ENCODE results near the gene CEP104. TPM values are rescaled to one million over a fixed set of nuclear protein-coding genes. Genes with fewer than 3 reads are reported as not detected.

The CEP104 gene
- total RNA-seq, 1 experiment from 2014 or later, result 44.1 TPM

DNA sequence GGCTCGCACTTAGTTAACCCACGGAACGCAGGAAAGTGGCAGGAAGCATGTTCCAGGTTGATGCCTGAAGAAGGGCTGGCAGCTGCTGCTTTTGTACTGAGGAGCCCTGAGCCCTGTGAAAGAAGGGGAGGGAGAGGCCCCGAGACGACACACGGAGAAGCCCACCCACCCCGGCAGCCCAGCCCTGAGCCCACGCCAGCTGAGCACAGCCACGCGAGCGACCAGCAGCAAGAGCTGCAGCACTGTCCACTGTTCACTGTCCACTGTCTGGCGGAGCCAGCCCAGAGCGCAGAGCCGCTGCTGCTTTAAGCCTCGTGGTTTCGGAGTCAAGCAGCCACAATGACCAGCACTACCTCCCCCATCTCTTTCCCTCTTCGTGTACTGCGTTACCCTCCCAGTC lies 66.1 kb downstream of the CEP104 start:
- Histone ChIP-seq H3K36me3 (ENCODE audit: control insufficient read depth in 1 of 2, insufficient read depth in 2 of 2, low read length in 2 of 2) (peaks cover 4 to 14% of the 10 kb centered on the region in 2 experiments), H3K27me3 (ENCODE audit: insufficient read depth, low read length) (no peaks in the 10 kb centered on the region), H4K20me1 (ENCODE audit: insufficient read depth) (no peaks in the 10 kb centered on the region), H3K4me1 (ENCODE audit: control insufficient read depth in 1 of 2, insufficient read depth in 2 of 2, low read length in 2 of 2) (peaks cover 11 to 21% of the 10 kb centered on the region in 2 experiments; a peak in 3 of 4 replicates), H3K79me2 (ENCODE audit: insufficient read depth, low read length) (peaks cover 81% of the 10 kb centered on the region), H2AFZ (ENCODE audit: low read depth, low read length, poor library complexity, severe bottlenecking) (no peak overlapping the region), H3K4me3 (replicated peaks in 1 of 2; ENCODE audit: low read depth in 1 of 2, low read length in 2 of 2) (no peak overlapping the region), H3K27ac (ENCODE audit: low read depth, low read length) (no peak overlapping the region), H3K9me2 (ENCODE audit: insufficient read depth) (no peaks in the 10 kb centered on the region), H3K4me2 (ENCODE audit: low read length) (no peak overlapping the region), H3K9me3 (ENCODE audit: control insufficient read depth in 1 of 2, insufficient read depth in 1 of 2, low read depth in 1 of 2, low read length in 2 of 2) (no peaks in the 10 kb centered on the region), H3K9ac (ENCODE audit: low read length) (no peak overlapping the region)
- TF ChIP-seq, protein P1, sequence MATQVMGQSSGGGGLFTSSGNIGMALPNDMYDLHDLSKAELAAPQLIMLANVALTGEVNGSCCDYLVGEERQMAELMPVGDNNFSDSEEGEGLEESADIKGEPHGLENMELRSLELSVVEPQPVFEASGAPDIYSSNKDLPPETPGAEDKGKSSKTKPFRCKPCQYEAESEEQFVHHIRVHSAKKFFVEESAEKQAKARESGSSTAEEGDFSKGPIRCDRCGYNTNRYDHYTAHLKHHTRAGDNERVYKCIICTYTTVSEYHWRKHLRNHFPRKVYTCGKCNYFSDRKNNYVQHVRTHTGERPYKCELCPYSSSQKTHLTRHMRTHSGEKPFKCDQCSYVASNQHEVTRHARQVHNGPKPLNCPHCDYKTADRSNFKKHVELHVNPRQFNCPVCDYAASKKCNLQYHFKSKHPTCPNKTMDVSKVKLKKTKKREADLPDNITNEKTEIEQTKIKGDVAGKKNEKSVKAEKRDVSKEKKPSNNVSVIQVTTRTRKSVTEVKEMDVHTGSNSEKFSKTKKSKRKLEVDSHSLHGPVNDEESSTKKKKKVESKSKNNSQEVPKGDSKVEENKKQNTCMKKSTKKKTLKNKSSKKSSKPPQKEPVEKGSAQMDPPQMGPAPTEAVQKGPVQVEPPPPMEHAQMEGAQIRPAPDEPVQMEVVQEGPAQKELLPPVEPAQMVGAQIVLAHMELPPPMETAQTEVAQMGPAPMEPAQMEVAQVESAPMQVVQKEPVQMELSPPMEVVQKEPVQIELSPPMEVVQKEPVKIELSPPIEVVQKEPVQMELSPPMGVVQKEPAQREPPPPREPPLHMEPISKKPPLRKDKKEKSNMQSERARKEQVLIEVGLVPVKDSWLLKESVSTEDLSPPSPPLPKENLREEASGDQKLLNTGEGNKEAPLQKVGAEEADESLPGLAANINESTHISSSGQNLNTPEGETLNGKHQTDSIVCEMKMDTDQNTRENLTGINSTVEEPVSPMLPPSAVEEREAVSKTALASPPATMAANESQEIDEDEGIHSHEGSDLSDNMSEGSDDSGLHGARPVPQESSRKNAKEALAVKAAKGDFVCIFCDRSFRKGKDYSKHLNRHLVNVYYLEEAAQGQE (IDR thresholded peaks at IDR 0.05; ENCODE audit: low read depth), result no peak
- TF ChIP-seq EZH2 (IDR thresholded peaks at IDR 0.05) (no peak), ELF1 (IDR thresholded peaks at IDR 0.05; ENCODE audit: borderline replicate concordance, low read depth) (no peak), CBX3 (IDR thresholded peaks at IDR 0.05; ENCODE audit: low read depth) (no peak), SP1 (IDR thresholded peaks at IDR 0.05; ENCODE audit: low read depth) (no peak), EZH2phosphoT487 (IDR thresholded peaks at IDR 0.05; ENCODE audit: borderline replicate concordance) (no peak), TCF7L2 (IDR thresholded peaks at IDR 0.05; ENCODE audit: borderline replicate concordance, extremely low read depth, insufficient read depth, insufficient read length) (no peak), POLR2A (IDR thresholded peaks at IDR 0.05; ENCODE audit: borderline replicate concordance, extremely low read depth, insufficient read depth, insufficient read length) (no peak), FOSL1 (IDR thresholded peaks at IDR 0.05; ENCODE audit: low read depth) (no peak), JUND (IDR thresholded peaks at IDR 0.05) (no peak), YY1 (IDR thresholded peaks at IDR 0.05; ENCODE audit: extremely low read depth, insufficient replicate concordance, low read depth, low read length) (no peak), SRF (IDR thresholded peaks at IDR 0.05; ENCODE audit: low read depth) (no peak), ZNF274 (IDR thresholded peaks at IDR 0.05; ENCODE audit: low read depth, low read length) (no peak), SIN3A (IDR thresholded peaks at IDR 0.05; ENCODE audit: low read depth) (no peak), POLR2AphosphoS5 (IDR thresholded peaks at IDR 0.05; ENCODE audit: low read depth, low read length) (no peak)
- TF ChIP-seq, protein P2, sequence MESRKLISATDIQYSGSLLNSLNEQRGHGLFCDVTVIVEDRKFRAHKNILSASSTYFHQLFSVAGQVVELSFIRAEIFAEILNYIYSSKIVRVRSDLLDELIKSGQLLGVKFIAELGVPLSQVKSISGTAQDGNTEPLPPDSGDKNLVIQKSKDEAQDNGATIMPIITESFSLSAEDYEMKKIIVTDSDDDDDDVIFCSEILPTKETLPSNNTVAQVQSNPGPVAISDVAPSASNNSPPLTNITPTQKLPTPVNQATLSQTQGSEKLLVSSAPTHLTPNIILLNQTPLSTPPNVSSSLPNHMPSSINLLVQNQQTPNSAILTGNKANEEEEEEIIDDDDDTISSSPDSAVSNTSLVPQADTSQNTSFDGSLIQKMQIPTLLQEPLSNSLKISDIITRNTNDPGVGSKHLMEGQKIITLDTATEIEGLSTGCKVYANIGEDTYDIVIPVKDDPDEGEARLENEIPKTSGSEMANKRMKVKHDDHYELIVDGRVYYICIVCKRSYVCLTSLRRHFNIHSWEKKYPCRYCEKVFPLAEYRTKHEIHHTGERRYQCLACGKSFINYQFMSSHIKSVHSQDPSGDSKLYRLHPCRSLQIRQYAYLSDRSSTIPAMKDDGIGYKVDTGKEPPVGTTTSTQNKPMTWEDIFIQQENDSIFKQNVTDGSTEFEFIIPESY (IDR thresholded peaks at IDR 0.05; ENCODE audit: extremely low read depth, insufficient replicate concordance, low read length), result no peak
- TF ChIP-seq, protein P3, sequence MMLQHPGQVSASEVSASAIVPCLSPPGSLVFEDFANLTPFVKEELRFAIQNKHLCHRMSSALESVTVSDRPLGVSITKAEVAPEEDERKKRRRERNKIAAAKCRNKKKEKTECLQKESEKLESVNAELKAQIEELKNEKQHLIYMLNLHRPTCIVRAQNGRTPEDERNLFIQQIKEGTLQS (IDR thresholded peaks at IDR 0.05), result no peak
- ATAC-seq, result no peak
- CTCF ChIA-PET, result no interaction called here
- POLR2A ChIA-PET, result no interaction called here
- no TSS peak for BruUV-seq (replicated peaks)
- intact Hi-C loops (cut with micrococcal nuclease), result no loop called here
- RAD21 ChIA-PET (ENCODE audit: low non-redundant PET in 1 of 2, low total read pairs in 2 of 2, uncharacterized antibody in 2 of 2, unreplicated experiment in 2 of 2), result no interaction called here
- DNase-seq (ENCODE audit: low read depth, low spot score), result no peak

Data from HCT116 (cell line).